Peyer's patch (tissue), 4 donors: ENCODE data around the gene TPM1. TPM values are rescaled to one million over a fixed set of nuclear protein-coding genes. Genes with fewer than 3 reads are reported as not detected.

Source experiments
- DNase-seq, 3 donors: peaks; one replicate each; pipeline ENCODE4 v3.0.0-alpha.2; 2017 to 2019
- H3K27ac ChIP-seq, 4 donors: fragments of 200-600 bp; sonication (generic); one replicate each; pipeline ENCODE4 v1.5.1; 2016 to 2019
- H3K27me3 ChIP-seq, 2 donors: fragments of 200-600 bp; sonication (generic); one replicate each; pipeline ENCODE4 v1.5.1; 2019
- H3K36me3 ChIP-seq, 3 donors: fragments of 200-600 bp; sonication (generic); one replicate each; pipeline ENCODE4 v1.5.1; 2016 to 2019
- H3K4me1 ChIP-seq, 4 donors: fragments of 200-600 bp; sonication (generic); one replicate each; pipeline ENCODE4 v1.5.1; 2016 to 2019
- H3K4me3 ChIP-seq, 4 donors: fragments of 200-600 bp; sonication (generic); 1 replicate in 3 of 4; 2 replicates in 1 of 4; pipeline ENCODE4 v1.5.1; 2016 to 2019; ENCODE audit warnings: mild to moderate bottlenecking in 1 of 4
- H3K9me3 ChIP-seq, 4 donors: fragments of 200-600 bp; sonication (generic); one replicate each; pipeline ENCODE4 v1.5.1; 2016 to 2019; ENCODE audit warnings: mild to moderate bottlenecking in 1 of 4
- POLR2A ChIP-seq, 2 donors: fragments of 450-650 bp; IDR thresholded peaks; one replicate each; pipeline ENCODE4 v1.5.1; 2017; ENCODE audit warnings: antibody characterized with exemption in 2 of 2, mild to moderate bottlenecking in 2 of 2, moderate library complexity in 2 of 2
- total RNA-seq, 4 donors: library from RNA; depleted of rRNA; stranded (reverse); fragments of >200 nt; gene quantifications; one replicate each; pipeline ENCODE4 v1.1.0, GENCODE V29; 2016
- TF ChIP-seq, protein P1 (sequence below), 6 experiments: fragments of 450-650 bp in 4 of 6; fragments of 200-600 bp in 2 of 6; sonication (generic) in 1 of 6; IDR thresholded peaks; one replicate each; pipeline ENCODE4 v1.5.1; 2017 to 2019; ENCODE audit warnings: antibody characterized with exemption in 6 of 6, mild to moderate bottlenecking in 3 of 6, moderate library complexity in 1 of 6

Gene TPM1
- total RNA-seq, 4 donors from 2014 or later = 555 to 997 (median 617) TPM

DNA sequence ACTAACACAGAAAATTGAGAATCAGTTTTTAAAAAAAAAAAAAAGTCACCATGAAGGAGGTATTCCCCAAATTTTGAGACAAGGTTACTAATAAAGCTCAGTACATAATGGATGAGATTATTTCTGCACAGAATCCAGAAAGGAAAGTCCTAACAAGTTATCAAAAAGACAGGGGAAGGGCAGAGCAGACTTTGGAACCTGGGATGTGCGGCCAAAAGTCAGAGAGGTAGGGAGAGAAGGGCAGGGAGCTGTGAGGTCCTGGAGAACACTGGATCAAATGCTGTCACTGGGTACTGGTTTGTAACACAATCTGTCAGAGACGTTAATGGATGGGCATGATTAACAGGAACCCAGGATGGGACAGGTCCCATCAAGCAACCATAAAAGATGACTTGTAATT lies 67.0 kb downstream of the TPM1 start:
- H3K9me3 ChIP-seq = no peaks in the 10 kb centered on the region
- H3K27ac ChIP-seq = no peak overlapping the region
- H3K4me1 ChIP-seq = peaks cover 0 to 16% (median 0%) of the 10 kb centered on the region in 4 donors
- no peak for TF ChIP-seq POLR2A (IDR thresholded peaks at IDR 0.05)
- TF ChIP-seq, protein P1, sequence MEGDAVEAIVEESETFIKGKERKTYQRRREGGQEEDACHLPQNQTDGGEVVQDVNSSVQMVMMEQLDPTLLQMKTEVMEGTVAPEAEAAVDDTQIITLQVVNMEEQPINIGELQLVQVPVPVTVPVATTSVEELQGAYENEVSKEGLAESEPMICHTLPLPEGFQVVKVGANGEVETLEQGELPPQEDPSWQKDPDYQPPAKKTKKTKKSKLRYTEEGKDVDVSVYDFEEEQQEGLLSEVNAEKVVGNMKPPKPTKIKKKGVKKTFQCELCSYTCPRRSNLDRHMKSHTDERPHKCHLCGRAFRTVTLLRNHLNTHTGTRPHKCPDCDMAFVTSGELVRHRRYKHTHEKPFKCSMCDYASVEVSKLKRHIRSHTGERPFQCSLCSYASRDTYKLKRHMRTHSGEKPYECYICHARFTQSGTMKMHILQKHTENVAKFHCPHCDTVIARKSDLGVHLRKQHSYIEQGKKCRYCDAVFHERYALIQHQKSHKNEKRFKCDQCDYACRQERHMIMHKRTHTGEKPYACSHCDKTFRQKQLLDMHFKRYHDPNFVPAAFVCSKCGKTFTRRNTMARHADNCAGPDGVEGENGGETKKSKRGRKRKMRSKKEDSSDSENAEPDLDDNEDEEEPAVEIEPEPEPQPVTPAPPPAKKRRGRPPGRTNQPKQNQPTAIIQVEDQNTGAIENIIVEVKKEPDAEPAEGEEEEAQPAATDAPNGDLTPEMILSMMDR (IDR thresholded peaks at IDR 0.05) = no peak
- no peak overlapping the region for H3K4me3 ChIP-seq
- H3K36me3 ChIP-seq = no peaks in the 10 kb centered on the region
- DNase-seq = no peak
- H3K27me3 ChIP-seq = no peaks in the 10 kb centered on the region

DNA sequence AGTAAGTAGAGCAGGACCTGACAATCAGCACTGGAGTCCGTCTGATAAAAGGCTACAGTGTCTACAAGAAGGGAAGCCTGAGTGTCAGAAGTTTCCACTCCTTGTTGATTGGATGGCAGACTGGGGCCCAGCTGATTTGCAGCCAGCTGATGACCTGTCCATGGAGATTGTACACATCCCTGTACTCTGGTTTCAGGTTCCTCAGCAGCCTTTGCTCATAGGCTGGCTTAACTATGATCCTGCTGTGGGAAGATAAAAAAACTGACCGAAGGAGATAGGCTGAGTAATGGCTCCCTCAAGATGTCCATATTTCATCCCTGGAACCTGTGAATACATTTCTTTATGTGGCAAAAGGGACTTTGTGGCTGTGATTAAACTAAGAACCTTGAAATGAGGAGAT lies 67.4 kb downstream of the TPM1 start:
- H3K4me3 ChIP-seq = no peak overlapping the region
- H3K36me3 ChIP-seq = no peaks in the 10 kb centered on the region
- TF ChIP-seq, protein P1 (IDR thresholded peaks at IDR 0.05) = no peak
- no peak for TF ChIP-seq POLR2A (IDR thresholded peaks at IDR 0.05)
- H3K4me1 ChIP-seq = peaks cover 0 to 16% (median 0%) of the 10 kb centered on the region in 4 donors
- no peak overlapping the region for H3K27ac ChIP-seq
- no peaks in the 10 kb centered on the region for H3K27me3 ChIP-seq
- DNase-seq = no peak
- H3K9me3 ChIP-seq = no peaks in the 10 kb centered on the region

DNA sequence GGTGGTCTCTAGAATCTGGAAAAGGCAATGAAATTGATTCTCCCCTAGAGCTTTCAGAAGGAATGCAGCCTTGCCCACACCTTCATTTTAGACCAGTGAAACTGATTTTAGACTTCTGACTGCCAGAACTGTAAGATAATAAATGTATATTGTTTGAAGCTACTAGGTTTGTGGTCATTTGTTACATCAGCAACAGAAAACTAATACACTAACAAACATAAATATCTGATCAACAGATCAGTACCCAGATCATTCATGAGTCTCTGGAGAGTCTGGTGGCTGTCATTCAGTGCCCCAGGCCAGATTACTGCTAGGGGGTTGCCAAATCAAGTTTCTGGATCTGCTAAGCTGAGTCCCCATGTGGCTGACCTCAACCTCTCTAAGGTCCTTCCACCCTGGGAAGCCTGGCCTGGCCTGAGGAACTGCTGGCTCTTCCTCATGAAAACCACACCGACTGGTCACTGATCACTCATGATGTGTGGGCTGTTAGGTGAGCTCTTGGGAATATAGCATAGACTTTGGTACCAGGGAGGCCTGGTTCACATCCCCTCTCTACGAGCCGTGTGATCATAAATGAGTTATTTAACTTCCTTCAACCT lies 68.0 kb downstream of the TPM1 start:
- TF ChIP-seq, protein P1 (IDR thresholded peaks at IDR 0.05) = no peak
- no peak for TF ChIP-seq POLR2A (IDR thresholded peaks at IDR 0.05)

DNA sequence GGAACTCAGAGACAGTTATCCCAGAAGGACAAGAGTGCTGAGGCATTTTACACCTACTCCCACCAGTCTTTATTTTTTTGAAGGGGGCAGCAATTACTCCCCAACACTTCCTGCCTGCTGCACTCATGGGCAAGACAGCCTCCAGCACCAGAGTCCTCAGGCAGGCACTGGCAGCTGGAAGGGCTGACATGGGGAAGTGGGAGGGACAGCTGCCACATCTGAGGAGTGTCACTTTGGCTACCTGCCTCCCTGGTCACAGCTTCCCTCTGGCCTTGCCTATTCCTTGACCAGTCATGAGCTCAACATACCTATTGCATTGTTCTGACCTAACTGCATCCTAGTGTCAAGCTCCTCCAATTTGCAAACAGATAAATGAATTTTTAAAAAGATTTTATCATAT lies 68.9 kb downstream of the TPM1 start:
- Histone ChIP-seq H3K27ac (no peak overlapping the region), H3K4me1 (peaks cover 0 to 16% (median 0%) of the 10 kb centered on the region in 4 donors), H3K9me3 (no peaks in the 10 kb centered on the region), H3K36me3 (no peaks in the 10 kb centered on the region), H3K27me3 (no peaks in the 10 kb centered on the region), H3K4me3 (no peak overlapping the region)
- TF ChIP-seq, protein P1 (IDR thresholded peaks at IDR 0.05) = no peak
- DNase-seq = no peak

More for the DNA sequence above, 68.0 kb downstream of the TPM1 start:
- peaks cover 0 to 16% (median 0%) of the 10 kb centered on the region in 4 donors for H3K4me1 ChIP-seq
- no peaks in the 10 kb centered on the region for H3K27me3 ChIP-seq
- DNase-seq = no peak
- no peaks in the 10 kb centered on the region for H3K9me3 ChIP-seq
- H3K4me3 ChIP-seq = no peak overlapping the region
- H3K27ac ChIP-seq = no peak overlapping the region
- no peaks in the 10 kb centered on the region for H3K36me3 ChIP-seq

DNA sequence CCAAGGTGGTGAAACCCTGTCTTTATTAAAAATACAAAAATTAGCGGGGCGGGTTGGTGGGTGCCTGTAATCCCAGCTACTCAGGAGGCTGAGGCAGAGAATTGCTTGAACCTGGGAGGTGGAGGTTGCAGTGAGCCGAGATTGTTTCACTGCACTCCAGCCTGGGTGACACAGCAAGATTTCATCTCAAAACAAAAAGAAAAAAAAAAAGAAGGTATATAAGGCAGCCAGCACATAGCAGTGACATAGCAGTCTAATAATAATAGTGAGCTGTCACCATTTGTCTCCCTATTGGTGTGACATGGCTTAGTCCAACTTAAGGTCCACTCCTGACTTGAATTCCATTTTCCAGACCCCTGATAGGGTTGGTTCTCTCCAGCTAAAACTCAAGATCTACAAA lies 70.3 kb downstream of the TPM1 start:
- peaks cover 0 to 13% (median 0%) of the 10 kb centered on the region in 4 donors for H3K4me1 ChIP-seq
- H3K27me3 ChIP-seq = no peaks in the 10 kb centered on the region

More for the DNA sequence above, 70.3 kb downstream of the TPM1 start:
- no peaks in the 10 kb centered on the region for H3K9me3 ChIP-seq
- no peak overlapping the region for H3K4me3 ChIP-seq
- H3K36me3 ChIP-seq = no peaks in the 10 kb centered on the region
- DNase-seq = no peak
- no peak overlapping the region for H3K27ac ChIP-seq
- TF ChIP-seq, protein P1 (IDR thresholded peaks at IDR 0.05) = no peak
- no peak for TF ChIP-seq POLR2A (IDR thresholded peaks at IDR 0.05)
